Activated naive CD8-positive, alpha-beta T cell treated with anti-CD3 and anti-CD28 coated beads for 36 hours (primary cell): ENCODE data around the gene TAS2R31. TPM values are rescaled to one million over a fixed set of nuclear protein-coding genes. Genes with fewer than 3 reads are reported as not detected.
"Not testable (repeated sequence)": the region's sequence is repeated elsewhere in the genome, so short reads cannot be mapped to it uniquely, and the experiment has no call there.

Experiments used
- DNase-seq: peaks from one replicate; pipeline ENCODE4 v3.0.0; 2021
- H3K27ac Mint-ChIP-seq: one replicate; pipeline ENCODE4 v1.8.0; 2022; ENCODE audit warnings: mild to moderate bottlenecking, moderate library complexity, mixed read lengths
- H3K27me3 Mint-ChIP-seq: one replicate; pipeline ENCODE4 v1.8.0; 2022; ENCODE audit warnings: mild to moderate bottlenecking, mixed read lengths
- H3K36me3 Mint-ChIP-seq: one replicate; pipeline ENCODE4 v1.8.0; 2021; ENCODE audit warnings: mild to moderate bottlenecking, mixed read lengths
- H3K4me1 Mint-ChIP-seq: one replicate; pipeline ENCODE4 v1.8.0; 2021; ENCODE audit warnings: mixed read lengths
- H3K4me3 Mint-ChIP-seq: one replicate; pipeline ENCODE4 v1.8.0; 2022; ENCODE audit warnings: mild to moderate bottlenecking, moderate library complexity, mixed read lengths
- H3K9me3 Mint-ChIP-seq: one replicate; pipeline ENCODE4 v1.8.0; 2022; ENCODE audit warnings: mixed read lengths
- total RNA-seq, 2 experiments: library from RNA; stranded (reverse); gene quantifications; one replicate each; pipeline ENCODE4 v1.2.3, GENCODE V29; 2021

The TAS2R31 gene
- total RNA-seq: under 1 TPM; 0.58 to 0.86 TPM

GRCh38 chr12:11031307-11031706 lies at the start of gene TAS2R31:
TAS2R31 (minus strand) TSS chr12:11031407; CDS start chr12:11031335, 72 bp downstream.
- peaks cover 5% of the 10 kb centered on the region for H3K4me1 Mint-ChIP-seq
- H3K27me3 Mint-ChIP-seq: no peaks in the 10 kb centered on the region

GRCh38 chr12:11078246-11078645 lies 47.0 kb upstream of the TAS2R31 start:
- Mint-ChIP-seq H3K27me3 (no peaks in the 10 kb centered on the region), H3K36me3 (peaks cover 25% of the 10 kb centered on the region), H3K27ac (no peak overlapping the region), H3K4me3 (no peak overlapping the region), H3K4me1 (peaks cover 1% of the 10 kb centered on the region), H3K9me3 (peaks cover 7% of the 10 kb centered on the region)
- no peak for DNase-seq

More at GRCh38 chr12:11031307-11031706, at the start of gene TAS2R31:
- Mint-ChIP-seq H3K27ac (no peak within 1 kb of the TSS), H3K4me3 (no peak within 1 kb of the TSS), H3K9me3 (peaks cover 2% of the 10 kb centered on the region), H3K36me3 (peaks cover 41% of the 10 kb centered on the region)
- DNase-seq: no peak

- Mint-ChIP-seq H3K4me3 (no peak overlapping the region), H3K4me1 (peaks cover 1% of the 10 kb centered on the region), H3K27me3 (no peaks in the 10 kb centered on the region), H3K27ac (no peak overlapping the region), H3K9me3 (peaks cover 3% of the 10 kb centered on the region), H3K36me3 (peaks cover 28% of the 10 kb centered on the region)
- DNase-seq: no peak
Observed at GRCh38 chr12:11075642-11076041, 44.4 kb upstream of the TAS2R31 start.

- H3K27me3 Mint-ChIP-seq: no peaks in the 10 kb centered on the region
- peaks cover 30% of the 10 kb centered on the region for H3K36me3 Mint-ChIP-seq
- peaks cover 1% of the 10 kb centered on the region for H3K9me3 Mint-ChIP-seq
- peaks cover 1% of the 10 kb centered on the region for H3K4me1 Mint-ChIP-seq
- H3K27ac Mint-ChIP-seq: no peak overlapping the region
- H3K4me3 Mint-ChIP-seq: no peak overlapping the region
- DNase-seq: no peak
Observed at GRCh38 chr12:11071414-11071813, 40.2 kb upstream of the TAS2R31 start.

- H3K36me3 Mint-ChIP-seq: peaks cover 30% of the 10 kb centered on the region
- no peak for DNase-seq
- H3K4me1 Mint-ChIP-seq: peaks cover 1% of the 10 kb centered on the region
- no peaks in the 10 kb centered on the region for H3K27me3 Mint-ChIP-seq
- H3K4me3 Mint-ChIP-seq: no peak overlapping the region
- H3K27ac Mint-ChIP-seq: no peak overlapping the region
- H3K9me3 Mint-ChIP-seq: peaks cover 1% of the 10 kb centered on the region
Observed at GRCh38 chr12:11070999-11071398, 39.8 kb upstream of the TAS2R31 start.

- no peaks in the 10 kb centered on the region for H3K27me3 Mint-ChIP-seq
- H3K4me3 Mint-ChIP-seq: no peak overlapping the region
- H3K36me3 Mint-ChIP-seq: peaks cover 36% of the 10 kb centered on the region
- H3K9me3 Mint-ChIP-seq: peaks cover 1% of the 10 kb centered on the region
- no peak overlapping the region for H3K27ac Mint-ChIP-seq
- H3K4me1 Mint-ChIP-seq: no peaks in the 10 kb centered on the region
- no peak for DNase-seq
Observed at GRCh38 chr12:11069854-11070365, 38.7 kb upstream of the TAS2R31 start.

GRCh38 chr12:11067514-11067913 lies 36.3 kb upstream of the TAS2R31 start:
- DNase-seq: no peak
- peaks cover 1% of the 10 kb centered on the region for H3K9me3 Mint-ChIP-seq
- H3K36me3 Mint-ChIP-seq: peaks cover 34% of the 10 kb centered on the region
- H3K27me3 Mint-ChIP-seq: no peaks in the 10 kb centered on the region
- peaks cover 4% of the 10 kb centered on the region for H3K4me1 Mint-ChIP-seq
- H3K27ac Mint-ChIP-seq: no peak overlapping the region
- H3K4me3 Mint-ChIP-seq: no peak overlapping the region

GRCh38 chr12:11062194-11062593 lies 31.0 kb upstream of the TAS2R31 start, which contains the start of gene TAS2R46:
TAS2R46 (minus strand) TSS chr12:11062294; CDS start chr12:11062294, 0 bp downstream.
- H3K27ac Mint-ChIP-seq, H3K9me3 Mint-ChIP-seq: not testable (repeated sequence)

GRCh38 chr12:11059784-11060183 lies 28.6 kb upstream of the TAS2R31 start:
- Mint-ChIP-seq H3K9me3 (no peaks in the 10 kb centered on the region), H3K4me3 (no peak overlapping the region), H3K4me1 (peaks cover 14% of the 10 kb centered on the region), H3K27ac (no peak overlapping the region), H3K27me3 (no peaks in the 10 kb centered on the region), H3K36me3 (peaks cover 24% of the 10 kb centered on the region)
- DNase-seq: no peak

More at GRCh38 chr12:11062194-11062593, 31.0 kb upstream of the TAS2R31 start, which contains the start of gene TAS2R46:
- DNase-seq, H3K27me3 Mint-ChIP-seq, H3K4me3 Mint-ChIP-seq: not testable (repeated sequence)
- peaks cover 17% of the 10 kb centered on the region for H3K36me3 Mint-ChIP-seq
- peaks cover 14% of the 10 kb centered on the region for H3K4me1 Mint-ChIP-seq

GRCh38 chr12:11059041-11059440 lies 27.8 kb upstream of the TAS2R31 start:
- Mint-ChIP-seq H3K9me3 (no peaks in the 10 kb centered on the region), H3K27ac (no peak overlapping the region), H3K4me1 (peaks cover 14% of the 10 kb centered on the region), H3K27me3 (no peaks in the 10 kb centered on the region), H3K4me3 (no peak overlapping the region), H3K36me3 (peaks cover 24% of the 10 kb centered on the region)
- DNase-seq: no peak

GRCh38 chr12:11055306-11055705 lies 24.1 kb upstream of the TAS2R31 start:
- Mint-ChIP-seq H3K4me1 (peaks cover 4% of the 10 kb centered on the region), H3K36me3 (peaks cover 44% of the 10 kb centered on the region), H3K27ac (no peak overlapping the region), H3K9me3 (peaks cover 16% of the 10 kb centered on the region), H3K27me3 (no peaks in the 10 kb centered on the region), H3K4me3 (no peak overlapping the region)
- no peak for DNase-seq

- H3K4me1 Mint-ChIP-seq, DNase-seq, H3K27ac Mint-ChIP-seq, H3K27me3 Mint-ChIP-seq, H3K4me3 Mint-ChIP-seq: not testable (repeated sequence)
- peaks cover 57% of the 10 kb centered on the region for H3K36me3 Mint-ChIP-seq
- H3K9me3 Mint-ChIP-seq: peaks cover 20% of the 10 kb centered on the region
Observed at GRCh38 chr12:11049806-11050531, 18.8 kb upstream of the TAS2R31 start.

- not testable (repeated sequence) for DNase-seq, H3K4me1 Mint-ChIP-seq, H3K27ac Mint-ChIP-seq, H3K9me3 Mint-ChIP-seq, H3K4me3 Mint-ChIP-seq, H3K27me3 Mint-ChIP-seq
- peaks cover 52% of the 10 kb centered on the region for H3K36me3 Mint-ChIP-seq
Observed at GRCh38 chr12:11041366-11041765, 10.2 kb upstream of the TAS2R31 start.

GRCh38 chr12:11040162-11040561 lies 9.0 kb upstream of the TAS2R31 start:
- Mint-ChIP-seq H3K27ac (no peak overlapping the region), H3K4me3 (no peak overlapping the region), H3K27me3 (no peaks in the 10 kb centered on the region), H3K9me3 (peaks cover 3% of the 10 kb centered on the region), H3K36me3 (peaks cover 49% of the 10 kb centered on the region), H3K4me1 (peaks cover 3% of the 10 kb centered on the region)
- DNase-seq: no peak

- DNase-seq: no peak
- no peaks in the 10 kb centered on the region for H3K27me3 Mint-ChIP-seq
- H3K27ac Mint-ChIP-seq: no peak overlapping the region
- H3K9me3 Mint-ChIP-seq: peaks cover 4% of the 10 kb centered on the region
- peaks cover 42% of the 10 kb centered on the region for H3K36me3 Mint-ChIP-seq
- H3K4me1 Mint-ChIP-seq: peaks cover 3% of the 10 kb centered on the region
- H3K4me3 Mint-ChIP-seq: no peak overlapping the region
Observed at GRCh38 chr12:11039171-11039570, 8.0 kb upstream of the TAS2R31 start.

- H3K4me1 Mint-ChIP-seq, H3K9me3 Mint-ChIP-seq: not testable (repeated sequence)
Observed at GRCh38 chr12:11033959-11034358, 2.8 kb upstream of the TAS2R31 start.

More at GRCh38 chr12:11033959-11034358, 2.8 kb upstream of the TAS2R31 start:
- H3K27me3 Mint-ChIP-seq, H3K27ac Mint-ChIP-seq, H3K4me3 Mint-ChIP-seq, DNase-seq: not testable (repeated sequence)
- H3K36me3 Mint-ChIP-seq: peaks cover 33% of the 10 kb centered on the region
